Measurements from ENCODE around the gene KXD1. TPM values are rescaled to one million over a fixed set of nuclear protein-coding genes. Genes with fewer than 3 reads are reported as not detected.

Gene KXD1
- total and polyA plus RNA-seq, 8 donors = 30.8 to 513 (median 77.8) TPM

DNA sequence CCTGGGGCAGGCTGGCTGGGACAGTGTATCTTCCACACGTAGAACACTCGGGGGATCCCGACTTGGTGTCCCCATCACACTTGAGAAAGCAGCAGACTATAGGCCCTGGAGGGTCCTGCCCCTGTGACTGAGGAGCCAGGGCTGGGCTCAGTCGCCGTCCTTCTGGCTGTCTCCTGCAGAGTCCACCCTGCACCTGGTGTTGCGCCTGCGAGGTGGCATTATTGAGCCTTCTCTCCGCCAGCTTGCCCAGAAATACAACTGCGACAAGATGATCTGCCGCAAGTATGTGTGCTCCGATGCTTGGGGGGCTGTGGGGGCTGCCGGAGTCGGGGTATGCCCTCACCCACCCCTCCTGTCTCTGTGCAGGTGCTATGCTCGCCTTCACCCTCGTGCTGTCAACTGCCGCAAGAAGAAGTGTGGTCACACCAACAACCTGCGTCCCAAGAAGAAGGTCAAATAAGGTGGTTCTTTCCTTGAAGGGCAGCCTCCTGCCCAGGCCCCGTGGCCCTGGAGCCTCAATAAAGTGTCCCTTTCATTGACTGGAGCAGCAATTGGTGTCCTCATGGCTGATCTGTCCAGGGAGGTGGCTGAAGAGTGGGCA is 17.1 kb downstream of the KXD1 start:
- Histone ChIP-seq H3K27me3 (no peaks in the 10 kb centered on the region), H3K9me3 (no peaks in the 10 kb centered on the region), H3K27ac (no peak overlapping the region), H3K4me3 (no peak overlapping the region), H3K36me3 (peaks cover 40 to 56% (median 53%) of the 10 kb centered on the region in 4 donors), H3K4me1 (peaks cover 15 to 31% (median 26%) of the 10 kb centered on the region in 4 donors)
- TF ChIP-seq EP300 (IDR thresholded peaks at IDR 0.05) (no peak), POLR2AphosphoS5 (IDR thresholded peaks at IDR 0.05) (no peak), POLR2A (IDR thresholded peaks at IDR 0.05) (no peak), CTCF (IDR thresholded peaks at IDR 0.05) (no peak)
- intact Hi-C loops (cut with DNase I; ENCODE audit: low total_unique reads) = no loop called here
- no peak for DNase-seq
- 93 to 95% (median 94%) methylated on average over 18 of the region's 18 CpGs for WGBS, 5 donors

DNA sequence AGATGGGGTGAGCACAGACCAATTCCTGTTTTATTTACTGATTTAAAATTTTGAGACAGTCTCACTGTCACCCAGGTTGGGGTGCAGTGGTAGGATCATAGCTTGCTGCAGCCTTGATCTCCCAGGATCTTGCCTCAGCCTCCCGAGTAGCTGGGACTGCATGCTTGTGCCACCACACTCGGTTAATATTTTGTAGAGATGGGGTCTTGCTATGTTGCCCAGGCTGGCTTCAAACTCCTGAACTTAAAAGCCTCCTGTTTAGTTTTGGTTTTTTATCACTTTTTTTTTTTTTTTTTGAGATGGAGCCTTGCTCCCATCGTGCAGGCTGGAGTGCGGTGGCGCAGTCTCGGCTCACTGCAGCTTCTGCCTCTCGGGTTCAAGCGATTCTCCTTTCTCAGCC is 18.7 kb downstream of the KXD1 start:
- H3K36me3 ChIP-seq = peaks cover 40 to 56% (median 53%) of the 10 kb centered on the region in 4 donors
- intact Hi-C loops (cut with DNase I; ENCODE audit: low total_unique reads) = no loop called here

DNA sequence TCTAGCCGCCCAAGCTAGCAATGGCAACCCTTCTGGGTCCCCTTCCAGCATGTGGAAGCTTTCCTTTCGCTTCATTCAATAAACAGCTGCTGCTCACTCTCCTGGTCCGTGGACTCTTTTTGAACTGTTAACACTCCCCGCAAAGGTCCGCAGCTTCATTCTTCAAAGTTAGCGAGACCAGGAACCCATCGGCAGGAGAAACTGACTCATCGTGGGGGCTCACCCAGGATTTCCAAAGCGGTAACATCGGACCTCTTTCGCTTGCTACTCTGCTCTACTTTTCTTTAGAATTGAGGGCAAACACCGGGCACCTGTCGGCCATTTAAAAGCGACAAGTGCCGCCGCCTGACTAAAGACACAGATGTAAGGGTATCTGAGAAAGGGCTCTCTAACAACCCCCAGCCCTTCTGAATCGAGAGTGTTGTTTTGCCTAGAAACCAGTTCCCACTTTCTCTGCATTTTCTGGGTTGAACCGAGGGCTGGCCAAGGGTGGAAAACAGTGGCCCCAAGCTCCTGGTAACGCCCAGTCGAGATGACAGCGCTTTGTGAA is 19.8 kb downstream of the KXD1 start:
- Histone ChIP-seq H3K27ac (no peak overlapping the region), H3K27me3 (no peaks in the 10 kb centered on the region), H3K4me1 (peaks cover 12 to 19% (median 16%) of the 10 kb centered on the region in 4 donors), H3K4me3 (no peak overlapping the region), H3K36me3 (peaks cover 40 to 56% (median 53%) of the 10 kb centered on the region in 4 donors), H3K9me3 (no peaks in the 10 kb centered on the region)
- no peak for TF ChIP-seq POLR2A (IDR thresholded peaks at IDR 0.05)
- TF ChIP-seq CTCF (IDR thresholded peaks at IDR 0.05) = no peak
- no peak for TF ChIP-seq POLR2AphosphoS5 (IDR thresholded peaks at IDR 0.05)
- TF ChIP-seq EP300 (IDR thresholded peaks at IDR 0.05) = no peak
- WGBS, 5 donors = 84 to 88% (median 86%) methylated on average over 21 of the region's 21 CpGs
- intact Hi-C loops (cut with DNase I; ENCODE audit: low total_unique reads) = no loop called here
- DNase-seq = no peak

More for the DNA sequence above, 18.7 kb downstream of the KXD1 start:
- Histone ChIP-seq H3K9me3 (no peaks in the 10 kb centered on the region), H3K27me3 (no peaks in the 10 kb centered on the region), H3K4me1 (peaks cover 15 to 23% (median 20%) of the 10 kb centered on the region in 4 donors), H3K4me3 (no peak overlapping the region), H3K27ac (no peak overlapping the region)
- TF ChIP-seq POLR2AphosphoS5 (IDR thresholded peaks at IDR 0.05) (no peak), CTCF (IDR thresholded peaks at IDR 0.05) (no peak), EP300 (IDR thresholded peaks at IDR 0.05) (no peak), POLR2A (IDR thresholded peaks at IDR 0.05) (no peak)
- DNase-seq = no peak
- 85 to 95% (median 94%) methylated on average over 7 to 8 of the region's 8 CpGs for WGBS, 5 donors

DNA sequence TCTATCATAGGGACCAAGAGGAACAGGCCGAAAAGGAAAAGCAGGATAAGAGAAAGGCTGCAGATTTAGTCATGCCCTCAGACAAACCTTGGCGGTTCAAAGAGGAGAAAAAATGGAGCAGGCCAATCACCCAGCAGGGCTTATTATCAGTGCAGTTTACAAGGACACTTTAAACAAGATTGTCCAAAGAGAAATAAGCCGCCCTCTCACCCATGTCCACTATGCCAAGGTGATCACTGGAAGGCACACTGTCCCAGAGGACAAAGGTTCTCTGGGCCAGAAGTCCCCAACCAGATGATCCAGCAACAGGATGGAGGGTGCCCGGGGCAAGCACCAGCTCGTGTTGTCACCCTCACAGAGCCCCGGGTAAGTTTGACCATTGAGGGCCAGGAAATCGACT is 22.6 kb downstream of the KXD1 start:
- Histone ChIP-seq H3K36me3 (peaks cover 18 to 33% (median 28%) of the 10 kb centered on the region in 4 donors), H3K4me1 (no peaks in the 10 kb centered on the region), H3K27ac (no peak overlapping the region), H3K9me3 (no peaks in the 10 kb centered on the region), H3K27me3 (no peaks in the 10 kb centered on the region), H3K4me3 (no peak overlapping the region)
- DNase-seq = no peak
- intact Hi-C loops (cut with DNase I; ENCODE audit: low total_unique reads) = no loop called here
- 57 to 67% (median 67%) methylated on average over 6 to 7 of the region's 7 CpGs for WGBS, 5 donors
- TF ChIP-seq EP300 (IDR thresholded peaks at IDR 0.05) (no peak), POLR2A (IDR thresholded peaks at IDR 0.05) (no peak), CTCF (IDR thresholded peaks at IDR 0.05) (no peak), POLR2AphosphoS5 (IDR thresholded peaks at IDR 0.05) (no peak)
